Measurements from ENCODE around the gene LIG4.

The LIG4 gene

DNA sequence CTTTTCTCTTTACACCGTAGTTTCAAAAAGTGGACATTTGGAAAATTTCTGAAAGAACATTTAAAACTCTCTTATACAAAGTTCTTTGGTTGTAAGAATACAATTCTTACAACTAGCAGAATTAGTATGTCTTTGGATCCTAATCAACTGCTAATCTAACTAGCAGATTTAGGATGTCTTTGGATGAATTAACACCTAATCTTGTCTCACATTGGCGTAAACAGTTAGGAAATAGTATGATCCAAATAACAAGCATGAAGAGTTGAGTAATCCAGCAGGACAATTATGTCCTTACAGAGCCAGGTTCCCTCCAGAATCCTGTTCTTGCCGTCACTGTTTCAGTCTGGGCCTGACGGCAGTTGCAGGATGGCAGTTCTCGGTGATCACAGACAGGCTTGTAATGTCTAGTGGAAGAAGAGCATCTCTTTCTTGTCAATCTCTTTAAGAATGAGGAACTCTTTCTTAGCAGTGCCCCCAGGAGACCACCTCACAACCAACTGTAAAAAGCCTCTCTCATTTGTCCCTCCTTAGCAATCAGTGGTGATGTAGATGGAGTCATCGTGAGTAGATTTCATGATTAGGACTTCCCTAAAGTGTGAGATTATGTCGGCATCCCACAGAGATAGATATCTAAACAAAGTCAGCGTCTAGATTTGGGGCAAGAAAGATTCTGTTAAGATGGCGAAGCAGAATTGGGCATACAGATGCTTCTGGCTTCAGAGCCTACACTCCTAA, 48.5 kb upstream of the LIG4 start:
- TF ChIP-seq ZNF416 (tag by site-specific recombination; IDR thresholded peaks at IDR 0.05) (no peak), GFI1B (tag by site-specific recombination; IDR thresholded peaks at IDR 0.05) (no peak), ZFP3 (tag by site-specific recombination; IDR thresholded peaks at IDR 0.05; ENCODE audit: low read depth) (no peak), ZNF677 (tag by site-specific recombination; IDR thresholded peaks at IDR 0.05) (no peak), WT1 (tag by site-specific recombination; IDR thresholded peaks at IDR 0.05) (no peak), GLIS1 (tag by site-specific recombination; IDR thresholded peaks at IDR 0.05) (no peak), ZNF426 (tag by site-specific recombination; IDR thresholded peaks at IDR 0.05) (no peak), ZNF169 (tag by site-specific recombination; IDR thresholded peaks at IDR 0.05) (no peak), SCRT2 (tag by site-specific recombination; IDR thresholded peaks at IDR 0.05) (no peak), ZNF175 (tag by site-specific recombination; IDR thresholded peaks at IDR 0.05) (no peak), ZNF433 (tag by site-specific recombination; IDR thresholded peaks at IDR 0.05; ENCODE audit: low read depth) (no peak), ZEB2 (tag by site-specific recombination; IDR thresholded peaks at IDR 0.05) (no peak), OSR2 (tag by site-specific recombination; IDR thresholded peaks at IDR 0.05) (no peak), ZNF785 (tag by site-specific recombination; IDR thresholded peaks at IDR 0.05) (no peak)
- TF ChIP-seq, protein P1, sequence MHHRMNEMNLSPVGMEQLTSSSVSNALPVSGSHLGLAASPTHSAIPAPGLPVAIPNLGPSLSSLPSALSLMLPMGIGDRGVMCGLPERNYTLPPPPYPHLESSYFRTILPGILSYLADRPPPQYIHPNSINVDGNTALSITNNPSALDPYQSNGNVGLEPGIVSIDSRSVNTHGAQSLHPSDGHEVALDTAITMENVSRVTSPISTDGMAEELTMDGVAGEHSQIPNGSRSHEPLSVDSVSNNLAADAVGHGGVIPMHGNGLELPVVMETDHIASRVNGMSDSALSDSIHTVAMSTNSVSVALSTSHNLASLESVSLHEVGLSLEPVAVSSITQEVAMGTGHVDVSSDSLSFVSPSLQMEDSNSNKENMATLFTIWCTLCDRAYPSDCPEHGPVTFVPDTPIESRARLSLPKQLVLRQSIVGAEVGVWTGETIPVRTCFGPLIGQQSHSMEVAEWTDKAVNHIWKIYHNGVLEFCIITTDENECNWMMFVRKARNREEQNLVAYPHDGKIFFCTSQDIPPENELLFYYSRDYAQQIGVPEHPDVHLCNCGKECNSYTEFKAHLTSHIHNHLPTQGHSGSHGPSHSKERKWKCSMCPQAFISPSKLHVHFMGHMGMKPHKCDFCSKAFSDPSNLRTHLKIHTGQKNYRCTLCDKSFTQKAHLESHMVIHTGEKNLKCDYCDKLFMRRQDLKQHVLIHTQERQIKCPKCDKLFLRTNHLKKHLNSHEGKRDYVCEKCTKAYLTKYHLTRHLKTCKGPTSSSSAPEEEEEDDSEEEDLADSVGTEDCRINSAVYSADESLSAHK (tag by site-specific recombination; IDR thresholded peaks at IDR 0.05): no peak
- TF ChIP-seq, protein P2, sequence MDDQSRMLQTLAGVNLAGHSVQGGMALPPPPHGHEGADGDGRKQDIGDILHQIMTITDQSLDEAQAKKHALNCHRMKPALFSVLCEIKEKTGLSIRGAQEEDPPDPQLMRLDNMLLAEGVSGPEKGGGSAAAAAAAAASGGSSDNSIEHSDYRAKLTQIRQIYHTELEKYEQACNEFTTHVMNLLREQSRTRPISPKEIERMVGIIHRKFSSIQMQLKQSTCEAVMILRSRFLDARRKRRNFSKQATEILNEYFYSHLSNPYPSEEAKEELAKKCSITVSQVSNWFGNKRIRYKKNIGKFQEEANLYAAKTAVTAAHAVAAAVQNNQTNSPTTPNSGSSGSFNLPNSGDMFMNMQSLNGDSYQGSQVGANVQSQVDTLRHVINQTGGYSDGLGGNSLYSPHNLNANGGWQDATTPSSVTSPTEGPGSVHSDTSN (CRISPR knock-in tag; IDR thresholded peaks at IDR 0.05): no peak
- TF ChIP-seq, protein P3, sequence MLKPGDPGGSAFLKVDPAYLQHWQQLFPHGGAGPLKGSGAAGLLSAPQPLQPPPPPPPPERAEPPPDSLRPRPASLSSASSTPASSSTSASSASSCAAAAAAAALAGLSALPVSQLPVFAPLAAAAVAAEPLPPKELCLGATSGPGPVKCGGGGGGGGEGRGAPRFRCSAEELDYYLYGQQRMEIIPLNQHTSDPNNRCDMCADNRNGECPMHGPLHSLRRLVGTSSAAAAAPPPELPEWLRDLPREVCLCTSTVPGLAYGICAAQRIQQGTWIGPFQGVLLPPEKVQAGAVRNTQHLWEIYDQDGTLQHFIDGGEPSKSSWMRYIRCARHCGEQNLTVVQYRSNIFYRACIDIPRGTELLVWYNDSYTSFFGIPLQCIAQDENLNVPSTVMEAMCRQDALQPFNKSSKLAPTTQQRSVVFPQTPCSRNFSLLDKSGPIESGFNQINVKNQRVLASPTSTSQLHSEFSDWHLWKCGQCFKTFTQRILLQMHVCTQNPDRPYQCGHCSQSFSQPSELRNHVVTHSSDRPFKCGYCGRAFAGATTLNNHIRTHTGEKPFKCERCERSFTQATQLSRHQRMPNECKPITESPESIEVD (tag by site-specific recombination; IDR thresholded peaks at IDR 0.05): no peak
- TF ChIP-seq, protein P4, sequence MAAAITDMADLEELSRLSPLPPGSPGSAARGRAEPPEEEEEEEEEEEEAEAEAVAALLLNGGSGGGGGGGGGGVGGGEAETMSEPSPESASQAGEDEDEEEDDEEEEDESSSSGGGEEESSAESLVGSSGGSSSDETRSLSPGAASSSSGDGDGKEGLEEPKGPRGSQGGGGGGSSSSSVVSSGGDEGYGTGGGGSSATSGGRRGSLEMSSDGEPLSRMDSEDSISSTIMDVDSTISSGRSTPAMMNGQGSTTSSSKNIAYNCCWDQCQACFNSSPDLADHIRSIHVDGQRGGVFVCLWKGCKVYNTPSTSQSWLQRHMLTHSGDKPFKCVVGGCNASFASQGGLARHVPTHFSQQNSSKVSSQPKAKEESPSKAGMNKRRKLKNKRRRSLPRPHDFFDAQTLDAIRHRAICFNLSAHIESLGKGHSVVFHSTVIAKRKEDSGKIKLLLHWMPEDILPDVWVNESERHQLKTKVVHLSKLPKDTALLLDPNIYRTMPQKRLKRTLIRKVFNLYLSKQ (tag by site-specific recombination; IDR thresholded peaks at IDR 0.05; ENCODE audit: borderline replicate concordance): no peak
- Histone ChIP-seq H3K9me3 (ENCODE audit: control insufficient read depth, insufficient read depth, low read depth, low read length) (no peaks in the 10 kb centered on the region), H3K27ac (ENCODE audit: extremely low read depth, low read depth, low read length) (no peak overlapping the region), H3K4me1 (ENCODE audit: control insufficient read depth, insufficient read depth, low read length) (no peaks in the 10 kb centered on the region), H3K36me3 (ENCODE audit: control insufficient read depth in 2 of 2, insufficient read depth in 1 of 2, low read length in 2 of 2) (no peaks in the 10 kb centered on the region), H3K4me3 (ENCODE audit: low read depth, low read length) (no peak overlapping the region)
- CTCF ChIA-PET: interaction anchor here (0.7 kb wide), 2 partner anchors 10 to 73 kb away, joined by 3 read pairs; no protein-coding TSS in a partner anchor
- POLR2A ChIA-PET: no interaction called here

DNA sequence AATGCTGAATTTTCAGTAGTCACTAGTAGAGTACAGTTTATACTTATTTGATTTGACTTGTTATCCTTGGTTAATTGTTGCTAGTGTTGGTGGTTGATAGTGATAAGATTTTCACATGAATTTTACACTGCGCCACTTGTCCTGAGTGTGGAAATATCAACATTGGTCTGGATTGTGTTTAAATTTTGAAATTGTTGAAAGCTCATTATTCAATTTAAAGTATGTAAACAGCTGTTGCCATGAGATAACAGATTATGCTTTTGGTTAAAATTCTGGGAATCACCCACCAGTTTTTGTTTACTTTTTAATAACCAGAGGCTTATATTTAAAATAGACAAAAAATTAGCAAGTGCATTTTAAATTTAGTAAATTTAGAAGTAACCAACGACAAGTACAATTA, 41.9 kb upstream of the LIG4 start:
- POLR2A ChIA-PET: no interaction called here
- no peak overlapping the region for H3K27ac ChIP-seq (ENCODE audit: extremely low read depth, low read depth, low read length)
- H3K4me1 ChIP-seq (ENCODE audit: control insufficient read depth, insufficient read depth, low read length): no peaks in the 10 kb centered on the region
- H3K36me3 ChIP-seq (ENCODE audit: control insufficient read depth in 2 of 2, insufficient read depth in 1 of 2, low read length in 2 of 2): no peaks in the 10 kb centered on the region
- CTCF ChIA-PET: no interaction called here
- H3K9me3 ChIP-seq (ENCODE audit: control insufficient read depth, insufficient read depth, low read depth, low read length): no peaks in the 10 kb centered on the region
- H3K4me3 ChIP-seq (ENCODE audit: low read depth, low read length): no peak overlapping the region
- TF ChIP-seq ZNF133 (tag by site-specific recombination; IDR thresholded peaks at IDR 0.05) (no peak), ZNF624 (tag by site-specific recombination; IDR thresholded peaks at IDR 0.05) (no peak), MZF1 (tag by site-specific recombination; IDR thresholded peaks at IDR 0.05; ENCODE audit: borderline replicate concordance) (no peak), ZNF112 (tag by site-specific recombination; IDR thresholded peaks at IDR 0.05) (no peak), ZBTB21 (tag by site-specific recombination; IDR thresholded peaks at IDR 0.05) (no peak), ZNF677 (tag by site-specific recombination; IDR thresholded peaks at IDR 0.05) (no peak), ZNF132 (tag by site-specific recombination; IDR thresholded peaks at IDR 0.05; ENCODE audit: borderline replicate concordance) (no peak), ZNF211 (tag by site-specific recombination; IDR thresholded peaks at IDR 0.05; ENCODE audit: low read depth) (no peak), ZNF473 (tag by site-specific recombination; IDR thresholded peaks at IDR 0.05) (no peak), FEZF1 (tag by site-specific recombination; IDR thresholded peaks at IDR 0.05) (no peak), ZXDB (tag by site-specific recombination; IDR thresholded peaks at IDR 0.05) (no peak), ZNF629 (tag by site-specific recombination; IDR thresholded peaks at IDR 0.05) (no peak), ZBTB7A (tag by site-specific recombination; IDR thresholded peaks at IDR 0.05; ENCODE audit: low read depth) (no peak), ZBTB1 (tag by site-specific recombination; IDR thresholded peaks at IDR 0.05) (no peak)

All from HEK293 (cell line).